Inflammatory macrophage treated with lipopolysaccharide for 4 hours (primary cell): ENCODE results near the gene MAP3K19.

ENCODE experiments used
- DNase-seq: peaks from one replicate; pipeline ENCODE4 v3.0.0-alpha.2; 2020

The MAP3K19 gene

DNA sequence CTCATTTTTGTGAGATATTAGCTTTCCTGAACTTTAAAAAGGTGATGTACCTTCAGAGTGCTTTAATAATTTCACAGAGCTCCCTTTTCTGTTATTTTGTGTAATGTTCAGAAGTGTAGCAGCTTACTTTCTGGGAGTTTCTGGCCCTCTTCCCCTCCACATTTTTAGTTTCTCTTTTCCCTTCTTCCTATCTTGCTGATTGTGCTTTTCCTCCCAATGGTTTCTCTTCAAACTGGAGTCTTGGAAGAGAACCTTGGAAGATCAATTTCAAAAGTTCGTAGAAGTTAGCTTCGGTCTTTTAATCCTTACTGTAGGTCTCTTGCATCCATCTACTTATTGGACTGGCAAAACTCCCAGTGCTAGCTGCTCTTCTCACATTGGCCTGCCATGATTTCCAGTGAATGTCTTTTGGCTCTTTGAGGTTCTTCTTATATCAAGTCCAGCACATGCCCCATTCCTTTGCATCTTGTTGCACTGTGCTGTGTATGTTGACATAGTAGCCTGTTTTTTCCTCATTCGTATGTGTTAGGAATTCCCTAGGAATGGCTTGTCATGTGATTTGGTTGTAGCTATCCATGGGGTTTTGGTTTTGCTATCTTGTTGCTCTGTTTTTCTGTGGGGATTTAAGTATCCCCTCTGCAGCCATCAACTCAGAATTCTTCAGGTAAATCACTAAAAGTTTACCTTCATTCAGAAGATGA lies 120.9 kb downstream of the MAP3K19 start:
- DNase-seq = no peak

DNA sequence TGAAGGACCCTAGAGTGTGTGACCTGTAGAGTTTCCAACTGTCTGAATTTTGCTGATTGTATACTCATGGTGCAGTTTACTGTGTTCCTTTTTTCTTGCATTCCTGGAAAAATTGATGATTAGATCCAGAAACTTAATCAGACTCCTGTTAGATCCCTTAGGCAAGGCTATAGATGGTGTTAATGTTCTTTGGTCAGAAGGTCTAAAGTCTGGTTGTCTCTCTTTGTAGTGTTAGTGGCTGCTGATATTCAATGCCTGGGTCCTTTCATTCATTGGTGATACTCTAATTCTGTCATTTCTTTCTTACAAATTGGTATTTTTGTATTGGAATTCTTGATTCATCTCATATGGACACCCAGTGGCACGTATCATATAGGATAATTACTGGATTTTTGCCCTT lies 122.3 kb downstream of the MAP3K19 start:
- no peak for DNase-seq

DNA sequence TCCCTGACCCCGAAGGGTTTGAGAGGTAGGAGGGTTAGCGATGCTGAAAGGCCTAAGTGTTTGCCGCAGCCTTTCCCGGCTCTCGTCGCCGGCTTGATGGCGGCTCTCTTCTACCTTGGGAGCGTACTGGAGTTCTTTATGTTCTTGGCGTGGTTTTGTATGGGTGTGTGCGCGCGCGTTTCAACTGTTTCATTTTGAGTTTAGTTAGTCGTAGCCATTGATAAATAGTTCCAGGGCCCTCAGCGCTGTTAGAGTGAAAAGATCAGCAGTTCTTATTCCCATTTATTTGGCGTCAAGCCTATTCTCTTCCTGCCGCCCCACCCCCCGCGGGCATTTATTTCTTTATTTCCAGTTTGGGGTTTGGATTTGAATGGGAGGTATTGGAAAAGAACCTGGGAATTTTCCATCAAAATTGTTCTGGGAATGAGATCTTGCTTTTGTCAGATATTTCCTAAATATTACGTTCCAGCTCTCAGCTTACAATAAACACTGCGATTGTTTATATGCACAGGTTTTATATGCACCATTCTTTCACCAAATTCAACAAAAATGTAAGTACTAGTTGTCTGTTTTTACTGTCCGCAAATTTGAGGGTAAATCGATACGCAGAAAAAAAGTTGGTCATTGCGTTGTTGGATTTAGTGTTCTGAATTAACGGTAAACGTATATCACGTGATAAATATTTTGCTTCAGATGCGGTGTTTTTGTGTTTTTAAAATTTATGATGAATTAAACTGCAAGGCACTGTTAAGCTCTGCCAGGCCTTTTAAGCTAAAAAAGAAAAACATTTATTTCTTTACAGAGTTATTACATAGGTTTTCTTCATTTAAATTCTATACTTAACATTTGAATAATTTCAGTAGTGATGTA lies 127.7 kb downstream of the MAP3K19 start:
- peak; percentile 56 for DNase-seq

DNA sequence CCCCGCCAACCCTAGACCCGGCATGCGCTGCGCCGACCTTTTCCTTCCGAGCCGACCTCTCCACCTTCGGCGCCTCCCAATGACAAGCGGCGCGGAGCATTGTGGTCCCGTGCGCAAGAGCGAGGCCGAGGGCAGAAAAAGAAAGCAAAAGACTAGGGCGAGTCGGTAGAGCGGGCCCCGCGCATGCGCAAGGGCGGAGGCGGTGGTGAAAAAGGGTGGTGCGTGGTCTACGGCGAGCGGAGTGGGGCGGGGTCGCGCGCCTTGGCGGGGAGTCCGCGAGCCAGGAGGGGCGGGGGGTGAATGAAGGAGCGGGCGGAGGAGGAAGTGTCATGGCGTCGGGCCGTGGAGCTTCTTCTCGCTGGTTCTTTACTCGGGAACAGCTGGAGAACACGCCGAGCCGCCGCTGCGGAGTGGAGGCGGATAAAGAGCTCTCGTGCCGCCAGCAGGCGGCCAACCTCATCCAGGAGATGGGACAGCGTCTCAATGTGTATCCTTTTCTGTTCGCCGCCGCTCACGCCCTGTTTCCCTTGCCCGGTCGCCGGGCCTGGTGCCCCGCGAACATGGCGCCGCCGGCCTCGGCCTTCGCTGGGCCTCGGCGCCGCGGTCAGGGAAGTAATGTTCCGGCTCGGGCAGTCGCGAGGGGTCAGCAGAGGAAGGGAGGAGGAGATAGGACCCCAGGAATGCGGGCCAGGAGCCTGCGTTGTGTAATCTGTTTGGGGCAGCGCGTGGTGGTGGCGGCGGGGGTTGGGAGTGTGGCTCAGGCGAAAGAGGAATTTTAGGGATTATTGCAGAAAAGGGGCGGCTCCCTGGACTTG lies 128.5 kb downstream of the MAP3K19 start, which contains the start of gene CCNT2:
TSS of gene CCNT2 (plus strand) at position 297 of the 815 bp plus-strand sequence. CDS start at position 330, 33 bp downstream.
- DNase-seq = peak; percentile 100

DNA sequence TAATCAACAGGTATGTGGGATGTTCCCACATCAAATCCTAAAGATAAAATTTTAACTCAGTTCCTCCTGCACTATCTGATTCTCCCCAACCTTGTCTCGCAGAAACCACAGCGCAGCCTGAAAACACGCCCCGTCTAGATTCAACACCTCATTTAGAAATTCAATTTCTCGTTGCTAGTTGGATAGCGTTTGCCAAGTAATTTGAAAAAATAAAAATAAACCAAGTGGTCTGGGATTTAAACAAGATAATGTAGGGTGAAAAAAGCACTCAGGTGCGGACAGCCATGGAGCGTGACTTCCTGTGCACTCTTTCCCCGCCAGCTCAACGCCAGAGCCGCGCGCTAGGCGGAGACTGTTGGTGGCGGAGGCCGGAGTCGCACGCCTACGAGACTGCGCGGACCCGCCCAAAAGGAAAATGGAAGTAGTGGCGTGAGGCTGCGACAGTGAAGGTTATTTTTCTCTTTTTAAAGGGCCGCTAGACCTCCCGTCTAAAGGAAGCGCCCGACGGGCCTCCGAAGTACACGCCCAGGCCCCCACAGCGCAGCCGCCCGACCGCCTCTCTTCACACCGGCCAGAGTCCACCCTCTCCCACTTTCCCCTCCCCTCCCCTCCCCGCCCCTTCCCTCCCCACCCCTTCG lies 129.2 kb downstream of the MAP3K19 start:
- no peak for DNase-seq

DNA sequence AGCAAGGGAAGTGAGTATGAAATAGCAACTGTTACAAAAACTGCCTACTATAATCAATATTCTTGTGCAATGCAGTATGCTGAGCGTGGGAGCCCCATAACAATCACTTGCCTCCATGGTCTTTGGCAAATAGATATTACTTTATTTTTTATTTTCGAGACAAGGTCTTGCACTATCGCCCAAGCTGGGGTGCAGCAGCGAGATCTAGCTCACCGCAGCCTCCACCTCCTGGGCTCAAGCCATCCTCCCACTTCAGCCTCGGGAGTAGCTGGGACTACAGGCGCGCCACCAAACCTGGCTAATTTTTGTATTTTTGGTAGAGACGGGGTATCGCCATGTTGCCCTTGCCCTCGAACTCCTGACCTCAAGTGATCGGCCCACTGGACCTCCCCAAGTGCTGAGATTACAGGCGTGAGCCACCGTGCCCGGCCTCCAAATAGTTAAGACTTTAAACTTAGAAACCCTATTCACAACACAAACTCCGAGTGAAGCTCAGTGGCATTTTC lies 129.8 kb downstream of the MAP3K19 start:
- DNase-seq = no peak
